ENCODE results near the gene EPS8L2. TPM values are rescaled to one million over a fixed set of nuclear protein-coding genes. Genes with fewer than 3 reads are reported as not detected.

The EPS8L2 gene
- total and polyA plus RNA-seq, 2 of the 8 experiments (the other 6 are each of a cell fraction or from before 2014, with no cell fraction given): 38.5 to 57.0 TPM

GRCh38 chr11:764322-765024 is 58.4 kb downstream of the EPS8L2 start (continued):
- TF ChIP-seq CBX5 (IDR thresholded peaks at IDR 0.05; ENCODE audit: low read depth, low read length) (no peak), USF2 (IDR thresholded peaks at IDR 0.05; ENCODE audit: low read length) (no peak), KDM4A (IDR thresholded peaks at IDR 0.05; ENCODE audit: low read depth, low read length, severe bottlenecking) (no peak), ZNF274 (IDR thresholded peaks at IDR 0.05; ENCODE audit: borderline replicate concordance, extremely low read depth, low read length) (no peak), CHD7 (IDR thresholded peaks at IDR 0.05; ENCODE audit: insufficient replicate concordance, low read length) (no peak), SP2 (IDR thresholded peaks at IDR 0.05; ENCODE audit: low read length) (no peak)

Measured in H1 (cell line).